ENCODE data around the gene FRMD1. TPM values are rescaled to one million over a fixed set of nuclear protein-coding genes. Genes with fewer than 3 reads are reported as not detected.

The FRMD1 gene
- polyA plus RNA-seq, 1 experiment, result not detected

- peaks cover 19% of the 10 kb centered on the region for H3K27me3 ChIP-seq (ENCODE audit: control insufficient read depth, insufficient read depth, low read length)
- peaks cover 29% of the 10 kb centered on the region for H3K9me3 ChIP-seq (ENCODE audit: control insufficient read depth, insufficient read depth, low read length)
- no peak overlapping the region for H3K27ac ChIP-seq (ENCODE audit: low read depth, low read length)
- ChIA-PET CTCF (no interaction called here), POLR2A (no interaction called here)
- TF ChIP-seq CTCF (IDR thresholded peaks at IDR 0.05; ENCODE audit: low read depth, low read length), result no peak
- DNase-seq (ENCODE audit: low read depth, low spot score), result no peak
- no peak overlapping the region for H3K4me3 ChIP-seq (ENCODE audit: low read depth, low read length)
These were observed 21.2 kb upstream of the FRMD1 start for GRCh38 chr6:168100011-168100802.

- TF ChIP-seq CTCF (IDR thresholded peaks at IDR 0.05; ENCODE audit: low read depth, low read length), result no peak
- no peak for DNase-seq (ENCODE audit: low read depth, low spot score)
- H3K27ac ChIP-seq (ENCODE audit: low read depth, low read length), result no peak overlapping the region
- ChIA-PET CTCF (no interaction called here), POLR2A (no interaction called here)
- peaks cover 29% of the 10 kb centered on the region for H3K9me3 ChIP-seq (ENCODE audit: control insufficient read depth, insufficient read depth, low read length)
- H3K27me3 ChIP-seq (ENCODE audit: control insufficient read depth, insufficient read depth, low read length), result peaks cover 17% of the 10 kb centered on the region
- no peak overlapping the region for H3K4me3 ChIP-seq (ENCODE audit: low read depth, low read length)
These were observed 20.4 kb upstream of the FRMD1 start for GRCh38 chr6:168099201-168100010.

- H3K27ac ChIP-seq (ENCODE audit: low read depth, low read length), result no peak overlapping the region
- ChIA-PET CTCF (no interaction called here), POLR2A (no interaction called here)
- no peak for TF ChIP-seq CTCF (IDR thresholded peaks at IDR 0.05; ENCODE audit: low read depth, low read length)
- peaks cover 15% of the 10 kb centered on the region for H3K27me3 ChIP-seq (ENCODE audit: control insufficient read depth, insufficient read depth, low read length)
- peaks cover 29% of the 10 kb centered on the region for H3K9me3 ChIP-seq (ENCODE audit: control insufficient read depth, insufficient read depth, low read length)
- H3K4me3 ChIP-seq (ENCODE audit: low read depth, low read length), result no peak overlapping the region
- no peak for DNase-seq (ENCODE audit: low read depth, low spot score)
These were observed 19.4 kb upstream of the FRMD1 start for GRCh38 chr6:168098431-168098861.

GRCh38 chr6:168097621-168098430 is 18.8 kb upstream of the FRMD1 start:
- Histone ChIP-seq H3K27ac (ENCODE audit: low read depth, low read length) (no peak overlapping the region), H3K9me3 (ENCODE audit: control insufficient read depth, insufficient read depth, low read length) (peaks cover 32% of the 10 kb centered on the region), H3K4me3 (ENCODE audit: low read depth, low read length) (no peak overlapping the region), H3K27me3 (ENCODE audit: control insufficient read depth, insufficient read depth, low read length) (peaks cover 15% of the 10 kb centered on the region)
- TF ChIP-seq CTCF (IDR thresholded peaks at IDR 0.05; ENCODE audit: low read depth, low read length), result no peak
- ChIA-PET POLR2A (no interaction called here), CTCF (no interaction called here)
- DNase-seq (ENCODE audit: low read depth, low spot score), result no peak

Measured in AG04450 (cell line).